H9 (cell line): ENCODE measurements around the gene KRTAP10-8. TPM values are rescaled to one million over a fixed set of nuclear protein-coding genes. Genes with fewer than 3 reads are reported as not detected.

Source experiments
- DNase-seq: peaks from one replicate; pipeline ENCODE4 v3.0.0-alpha.2; 2017
- H2AFZ ChIP-seq: one replicate; pipeline ENCODE4 v1.6.1; 2013; ENCODE audit warnings: mild to moderate bottlenecking, low read length, control low read depth, moderate library complexity
- H2AK5ac ChIP-seq: 2 replicates; pipeline ENCODE4 v1.6.1; 2013; ENCODE audit warnings: low read length, control low read depth, mixed read lengths; ENCODE audit not compliant: insufficient read length
- H2BK120ac ChIP-seq: one replicate; pipeline ENCODE4 v1.6.1; 2013; ENCODE audit warnings: low read depth, mild to moderate bottlenecking, low read length, control low read depth, inconsistent platforms; ENCODE audit not compliant: poor library complexity, severe bottlenecking
- H2BK12ac ChIP-seq: 2 replicates; pipeline ENCODE4 v1.6.1; 2013; ENCODE audit warnings: low read length, control low read depth, mixed read lengths, low read depth; ENCODE audit not compliant: insufficient read length
- H2BK15ac ChIP-seq: 2 replicates; pipeline ENCODE4 v1.6.1; 2013; ENCODE audit warnings: low read depth, low read length, control low read depth
- H2BK20ac ChIP-seq: one replicate; pipeline ENCODE4 v1.6.1; 2013; ENCODE audit warnings: low read depth, mild to moderate bottlenecking, low read length, control low read depth, inconsistent platforms; ENCODE audit not compliant: poor library complexity, severe bottlenecking
- H2BK5ac ChIP-seq: 2 replicates; pipeline ENCODE4 v1.6.1; 2013; ENCODE audit warnings: low read length, control low read depth, mixed read lengths; ENCODE audit not compliant: insufficient read length
- H3K14ac ChIP-seq: 2 replicates; pipeline ENCODE4 v1.6.1; 2013; ENCODE audit warnings: low read length, control low read depth; ENCODE audit not compliant: insufficient read depth
- H3K18ac ChIP-seq: 2 replicates; pipeline ENCODE4 v1.6.1; 2013; ENCODE audit warnings: low read depth, mild to moderate bottlenecking, mixed read lengths, low read length, control low read depth; ENCODE audit not compliant: insufficient read length
- H3K23ac ChIP-seq: 2 replicates; pipeline ENCODE4 v1.6.1; 2013; ENCODE audit warnings: low read length, control low read depth, mixed read lengths, low read depth; ENCODE audit not compliant: insufficient read length
- H3K23me2 ChIP-seq: 2 replicates; pipeline ENCODE4 v1.6.1; 2013; ENCODE audit warnings: low read depth, mild to moderate bottlenecking, mixed read lengths, low read length, control low read depth; ENCODE audit not compliant: insufficient read length, poor library complexity, severe bottlenecking
- H3K27ac ChIP-seq: 2 replicates; pipeline ENCODE4 v1.5.1; 2013; ENCODE audit warnings: low read length, control low read depth, mixed read lengths, low read depth; ENCODE audit not compliant: insufficient read length
- H3K27me3 ChIP-seq: 2 replicates; pipeline ENCODE4 v1.6.1; 2013; ENCODE audit warnings: low read length, control low read depth, inconsistent platforms; ENCODE audit not compliant: insufficient read depth
- H3K4ac ChIP-seq: 2 replicates; pipeline ENCODE4 v1.6.1; 2013; ENCODE audit warnings: low read depth, mild to moderate bottlenecking, control low read depth, inconsistent platforms, low read length, moderate library complexity
- H3K4me1 ChIP-seq: 2 replicates; pipeline ENCODE4 v1.6.1; 2013; ENCODE audit warnings: low read length, control low read depth, inconsistent platforms; ENCODE audit not compliant: insufficient read depth
- H3K4me2 ChIP-seq: 2 replicates; pipeline ENCODE4 v1.6.1; 2013; ENCODE audit warnings: low read length, control low read depth, mixed read lengths; ENCODE audit not compliant: insufficient read length, insufficient read depth
- H3K56ac ChIP-seq: 2 replicates; pipeline ENCODE4 v1.6.1; 2013; ENCODE audit warnings: low read depth, mild to moderate bottlenecking, mixed read lengths, low read length, control low read depth; ENCODE audit not compliant: insufficient read length
- H3K79me1 ChIP-seq: 2 replicates; pipeline ENCODE4 v1.6.1; 2013; ENCODE audit warnings: low read depth, mild to moderate bottlenecking, moderate library complexity, low read length, control low read depth, inconsistent platforms; ENCODE audit not compliant: insufficient read depth, poor library complexity, severe bottlenecking
- H3K79me2 ChIP-seq: 2 replicates; pipeline ENCODE4 v1.6.1; 2013; ENCODE audit warnings: low read length, control low read depth, inconsistent platforms; ENCODE audit not compliant: insufficient read depth
- H3K9ac ChIP-seq: 2 replicates; pipeline ENCODE4 v1.6.1; 2013; ENCODE audit warnings: low read length, control low read depth, mixed read lengths; ENCODE audit not compliant: insufficient read length; ENCODE audit errors: extremely low read depth
- H3K9me3 ChIP-seq: one replicate; pipeline ENCODE4 v1.6.1; 2013; ENCODE audit warnings: low read depth, low read length, inconsistent platforms; ENCODE audit not compliant: control insufficient read depth
- H3T11ph ChIP-seq: one replicate; pipeline ENCODE4 v1.6.1; 2013; ENCODE audit warnings: mild to moderate bottlenecking, low read length, control low read depth, inconsistent platforms
- H4K20me1 ChIP-seq: one replicate; pipeline ENCODE4 v1.6.1; 2013; ENCODE audit not compliant: control insufficient read depth, insufficient read length, insufficient read depth
- H4K5ac ChIP-seq: 2 replicates; pipeline ENCODE4 v1.6.1; 2013; ENCODE audit warnings: low read depth, mild to moderate bottlenecking, mixed read lengths, low read length, control low read depth; ENCODE audit not compliant: insufficient read length
- H4K8ac ChIP-seq: replicated peaks from 2 replicates; pipeline ENCODE4 v1.6.1; 2013; ENCODE audit warnings: low read length, control low read depth, mixed read lengths, low read depth; ENCODE audit not compliant: insufficient read length
- H4K91ac ChIP-seq: 2 replicates; pipeline ENCODE4 v1.6.1; 2013; ENCODE audit warnings: low read depth, mild to moderate bottlenecking, moderate library complexity, mixed read lengths, low read length, control low read depth; ENCODE audit not compliant: insufficient read length
- H3K27ac Mint-ChIP-seq, 3 experiments: 2 replicates in 2 of 3; 3 replicates in 1 of 3; pipeline ENCODE4 v1.8.0; 2020 to 2021; ENCODE audit warnings: mixed read lengths in 3 of 3, mild to moderate bottlenecking in 1 of 3, moderate library complexity in 1 of 3
- H3K27me3 Mint-ChIP-seq: 2 replicates; pipeline ENCODE4 v1.8.0; 2021; ENCODE audit warnings: low read depth, mild to moderate bottlenecking, moderate library complexity, mixed read lengths
- H3K36me3 Mint-ChIP-seq, 3 experiments: 2 replicates in 2 of 3; 3 replicates in 1 of 3; pipeline ENCODE4 v1.8.0; 2020 to 2021; ENCODE audit warnings: low read depth in 3 of 3, mixed read lengths in 3 of 3; ENCODE audit not compliant: insufficient read depth in 1 of 3
- H3K4me1 Mint-ChIP-seq, 2 experiments: 2 replicates each; pipeline ENCODE4 v1.8.0; 2020; ENCODE audit warnings: mixed read lengths in 2 of 2
- H3K4me3 Mint-ChIP-seq, 2 experiments: 2 replicates in 1 of 2; 3 replicates in 1 of 2; pipeline ENCODE4 v1.8.0; 2020 to 2021; ENCODE audit warnings: mild to moderate bottlenecking in 2 of 2, mixed read lengths in 2 of 2, moderate library complexity in 1 of 2
- H3K9me3 Mint-ChIP-seq, 2 experiments: 2 replicates in 1 of 2; 3 replicates in 1 of 2; pipeline ENCODE4 v1.8.0; 2020; ENCODE audit warnings: mild to moderate bottlenecking in 2 of 2, mixed read lengths in 2 of 2, moderate library complexity in 1 of 2
- WGBS: extraction: QIAGEN DNeasy Blood & Tissue Kit; methylation state at CpG from one replicate; pipeline ENCODE4 v1.1.7; 2013; ENCODE audit warnings: missing lambda C conversion rate, low lambda C conversion rate, mixed read lengths; ENCODE audit not compliant: insufficient read length; ENCODE audit errors: extremely low coverage; 5-methylcytosine and 5-hydroxymethylcytosine counted together
- total RNA-seq: library from RNA; stranded (reverse); gene quantifications from 2 replicates; pipeline ENCODE4 v1.2.1, GENCODE V29; 2021
- TF ChIP-seq, protein P1 (sequence below): fragments of 200-600 bp; sonication (generic); conservative IDR thresholded peaks from 3 replicates; pipeline ENCODE4 v1.8.0; 2021; ENCODE audit warnings: antibody characterized with exemption, mild to moderate bottlenecking

KRTAP10-8 gene
- total RNA-seq, 1 experiment from 2014 or later, result not detected

DNA sequence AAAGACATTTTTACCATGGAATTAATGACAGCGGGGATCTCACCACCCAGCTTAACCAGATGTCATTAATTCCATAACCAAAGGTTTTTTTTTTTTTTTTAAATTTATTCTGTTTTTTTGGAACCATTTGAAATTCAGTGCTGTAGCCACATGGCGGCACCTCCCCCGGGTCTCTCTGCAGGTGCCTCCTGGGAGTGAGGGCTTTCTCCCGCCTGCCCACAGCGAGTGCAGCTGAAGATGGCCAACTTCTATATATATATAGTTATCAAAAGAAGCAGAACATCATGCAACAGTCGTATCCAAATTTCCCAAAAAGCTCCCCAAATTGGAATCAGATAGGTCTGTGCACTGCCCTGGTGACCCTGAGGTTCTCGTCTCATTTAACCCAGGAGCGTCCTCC lies 3.6 kb downstream of the KRTAP10-8 start:
- WGBS, result no CpG with 5 or more reads among the region's 8 CpGs
- Histone ChIP-seq H4K20me1 (no peaks in the 10 kb centered on the region), H3K4me1 (no peaks in the 10 kb centered on the region), H2AFZ (no peak overlapping the region), H2BK120ac (no peak overlapping the region), H2AK5ac (no peak overlapping the region), H4K8ac (no peak overlapping the region), H3K18ac (no peak overlapping the region), H3K79me1 (no peaks in the 10 kb centered on the region), H3K4ac (no peak overlapping the region), H3K56ac (no peak overlapping the region), H3K4me2 (no peak overlapping the region), H3K9ac (no peak overlapping the region), H3K79me2 (no peaks in the 10 kb centered on the region), H3K23me2 (no peaks in the 10 kb centered on the region), H3K27ac (no peak overlapping the region), H2BK15ac (no peak overlapping the region), H2BK5ac (no peak overlapping the region), H3K14ac (no peak overlapping the region), H3K23ac (no peak overlapping the region), H3T11ph (no peak overlapping the region), H2BK12ac (no peak overlapping the region), H2BK20ac (no peak overlapping the region), H3K9me3 (peaks cover 13% of the 10 kb centered on the region), H4K5ac (no peak overlapping the region), H4K91ac (no peak overlapping the region), H3K27me3 (no peaks in the 10 kb centered on the region)
- TF ChIP-seq, protein P1, sequence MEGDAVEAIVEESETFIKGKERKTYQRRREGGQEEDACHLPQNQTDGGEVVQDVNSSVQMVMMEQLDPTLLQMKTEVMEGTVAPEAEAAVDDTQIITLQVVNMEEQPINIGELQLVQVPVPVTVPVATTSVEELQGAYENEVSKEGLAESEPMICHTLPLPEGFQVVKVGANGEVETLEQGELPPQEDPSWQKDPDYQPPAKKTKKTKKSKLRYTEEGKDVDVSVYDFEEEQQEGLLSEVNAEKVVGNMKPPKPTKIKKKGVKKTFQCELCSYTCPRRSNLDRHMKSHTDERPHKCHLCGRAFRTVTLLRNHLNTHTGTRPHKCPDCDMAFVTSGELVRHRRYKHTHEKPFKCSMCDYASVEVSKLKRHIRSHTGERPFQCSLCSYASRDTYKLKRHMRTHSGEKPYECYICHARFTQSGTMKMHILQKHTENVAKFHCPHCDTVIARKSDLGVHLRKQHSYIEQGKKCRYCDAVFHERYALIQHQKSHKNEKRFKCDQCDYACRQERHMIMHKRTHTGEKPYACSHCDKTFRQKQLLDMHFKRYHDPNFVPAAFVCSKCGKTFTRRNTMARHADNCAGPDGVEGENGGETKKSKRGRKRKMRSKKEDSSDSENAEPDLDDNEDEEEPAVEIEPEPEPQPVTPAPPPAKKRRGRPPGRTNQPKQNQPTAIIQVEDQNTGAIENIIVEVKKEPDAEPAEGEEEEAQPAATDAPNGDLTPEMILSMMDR, result no peak
- no peak for DNase-seq
- peaks cover 33 to 40% of the 10 kb centered on the region in 2 experiments for H3K9me3 Mint-ChIP-seq
- peaks cover 4% of the 10 kb centered on the region for H3K27me3 Mint-ChIP-seq
- H3K4me1 Mint-ChIP-seq, result peaks cover 27% of the 10 kb centered on the region in 2 experiments
- no peak overlapping the region for H3K4me3 Mint-ChIP-seq
- H3K36me3 Mint-ChIP-seq, result peaks cover 10 to 29% (median 25%) of the 10 kb centered on the region in 3 experiments
- no peak overlapping the region for H3K27ac Mint-ChIP-seq
